ENCODE measurements around the gene FALEC. TPM values are rescaled to one million over a fixed set of nuclear protein-coding genes. Genes with fewer than 3 reads are reported as not detected.

FALEC gene
- total and polyA plus RNA-seq, 9 of the 15 experiments (the other 6 are each of a cell fraction or from before 2014, with no cell fraction given), result 0.15 to 1.8 (median 0.53) TPM; not detected in 5

GRCh38 chr1:150507912-150508864, 7.4 kb upstream of the FALEC start, which contains the start of gene ECM1 (continued):
- TF ChIP-seq, protein P1, sequence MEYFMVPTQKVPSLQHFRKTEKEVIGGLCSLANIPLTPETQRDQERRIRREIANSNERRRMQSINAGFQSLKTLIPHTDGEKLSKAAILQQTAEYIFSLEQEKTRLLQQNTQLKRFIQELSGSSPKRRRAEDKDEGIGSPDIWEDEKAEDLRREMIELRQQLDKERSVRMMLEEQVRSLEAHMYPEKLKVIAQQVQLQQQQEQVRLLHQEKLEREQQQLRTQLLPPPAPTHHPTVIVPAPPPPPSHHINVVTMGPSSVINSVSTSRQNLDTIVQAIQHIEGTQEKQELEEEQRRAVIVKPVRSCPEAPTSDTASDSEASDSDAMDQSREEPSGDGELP (CRISPR knock-in tag; IDR thresholded peaks at IDR 0.05; ENCODE audit: borderline replicate concordance), result peak; percentile 98
- TF ChIP-seq NFATC3 (IDR thresholded peaks at IDR 0.05) (no peak), RUNX1 (IDR thresholded peaks at IDR 0.05; ENCODE audit: low read depth) (no peak), ZNF197 (CRISPR knock-in tag; IDR thresholded peaks at IDR 0.05; ENCODE audit: low read depth) (no peak), BHLHE40 (IDR thresholded peaks at IDR 0.05; ENCODE audit: low read length) (no peak), ARID1B (IDR thresholded peaks at IDR 0.05) (peak; percentile 60), CHD4 (IDR thresholded peaks at IDR 0.05; ENCODE audit: insufficient read depth, insufficient replicate concordance, low read depth, low read length, poor library complexity, severe bottlenecking) (no peak), ZBTB49 (CRISPR knock-in tag; IDR thresholded peaks at IDR 0.05; ENCODE audit: borderline replicate concordance) (no peak), ZNF347 (CRISPR knock-in tag; IDR thresholded peaks at IDR 0.05; ENCODE audit: low read depth) (no peak), ZNF696 (CRISPR knock-in tag; conservative IDR thresholded peaks at IDR 0.05) (no peak), NR2C1 (IDR thresholded peaks at IDR 0.05) (no peak), NR2C1 (tag; IDR thresholded peaks at IDR 0.05) (0 out of 2 replicates have a peak, but pooled peaks have one; percentile 9), NFRKB (IDR thresholded peaks at IDR 0.05; ENCODE audit: low read depth) (no peak), ARID3B (CRISPR knock-in tag; IDR thresholded peaks at IDR 0.05; ENCODE audit: borderline replicate concordance) (no peak), BCOR (IDR thresholded peaks at IDR 0.05) (no peak), EP400 (IDR thresholded peaks at IDR 0.05) (0 out of 2 replicates have a peak, but pooled peaks have one; percentile 15), SUPT5H (IDR thresholded peaks at IDR 0.05) (peak; percentile 68), TBP (optimal IDR thresholded peaks at IDR 0.05; ENCODE audit: low read depth, low read length) (peak; percentile 60)
- TF ChIP-seq, protein P2, sequence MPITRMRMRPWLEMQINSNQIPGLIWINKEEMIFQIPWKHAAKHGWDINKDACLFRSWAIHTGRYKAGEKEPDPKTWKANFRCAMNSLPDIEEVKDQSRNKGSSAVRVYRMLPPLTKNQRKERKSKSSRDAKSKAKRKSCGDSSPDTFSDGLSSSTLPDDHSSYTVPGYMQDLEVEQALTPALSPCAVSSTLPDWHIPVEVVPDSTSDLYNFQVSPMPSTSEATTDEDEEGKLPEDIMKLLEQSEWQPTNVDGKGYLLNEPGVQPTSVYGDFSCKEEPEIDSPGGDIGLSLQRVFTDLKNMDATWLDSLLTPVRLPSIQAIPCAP (CRISPR knock-in tag; IDR thresholded peaks at IDR 0.05; ENCODE audit: borderline replicate concordance), result no peak
- TF ChIP-seq, protein P3, sequence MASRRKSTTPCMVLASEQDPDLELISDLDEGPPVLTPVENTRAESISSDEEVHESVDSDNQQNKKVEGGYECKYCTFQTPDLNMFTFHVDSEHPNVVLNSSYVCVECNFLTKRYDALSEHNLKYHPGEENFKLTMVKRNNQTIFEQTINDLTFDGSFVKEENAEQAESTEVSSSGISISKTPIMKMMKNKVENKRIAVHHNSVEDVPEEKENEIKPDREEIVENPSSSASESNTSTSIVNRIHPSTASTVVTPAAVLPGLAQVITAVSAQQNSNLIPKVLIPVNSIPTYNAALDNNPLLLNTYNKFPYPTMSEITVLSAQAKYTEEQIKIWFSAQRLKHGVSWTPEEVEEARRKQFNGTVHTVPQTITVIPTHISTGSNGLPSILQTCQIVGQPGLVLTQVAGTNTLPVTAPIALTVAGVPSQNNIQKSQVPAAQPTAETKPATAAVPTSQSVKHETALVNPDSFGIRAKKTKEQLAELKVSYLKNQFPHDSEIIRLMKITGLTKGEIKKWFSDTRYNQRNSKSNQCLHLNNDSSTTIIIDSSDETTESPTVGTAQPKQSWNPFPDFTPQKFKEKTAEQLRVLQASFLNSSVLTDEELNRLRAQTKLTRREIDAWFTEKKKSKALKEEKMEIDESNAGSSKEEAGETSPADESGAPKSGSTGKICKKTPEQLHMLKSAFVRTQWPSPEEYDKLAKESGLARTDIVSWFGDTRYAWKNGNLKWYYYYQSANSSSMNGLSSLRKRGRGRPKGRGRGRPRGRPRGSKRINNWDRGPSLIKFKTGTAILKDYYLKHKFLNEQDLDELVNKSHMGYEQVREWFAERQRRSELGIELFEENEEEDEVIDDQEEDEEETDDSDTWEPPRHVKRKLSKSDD (conservative IDR thresholded peaks at IDR 0.05; ENCODE audit: low read length), result no peak

All from K562 (cell line).